Glutamatergic neuron (in vitro differentiated cells): Measurements from ENCODE around the gene EPHB2. TPM values are rescaled to one million over a fixed set of nuclear protein-coding genes. Genes with fewer than 3 reads are reported as not detected.

Experiments used
- DNase-seq: peaks from one replicate; pipeline ENCODE4 v3.0.0; 2022
- H3K27ac Mint-ChIP-seq: one replicate; pipeline ENCODE4 v1.8.0; 2020; ENCODE audit warnings: mild to moderate bottlenecking, mixed read lengths, inconsistent platforms; ENCODE audit not compliant: unreplicated experiment
- H3K27me3 Mint-ChIP-seq: one replicate; pipeline ENCODE4 v1.8.0; 2020; ENCODE audit warnings: mild to moderate bottlenecking, moderate library complexity, mixed read lengths, inconsistent platforms; ENCODE audit not compliant: unreplicated experiment
- H3K36me3 Mint-ChIP-seq: one replicate; pipeline ENCODE4 v1.8.0; 2020; ENCODE audit warnings: mild to moderate bottlenecking, mixed read lengths, inconsistent platforms; ENCODE audit not compliant: unreplicated experiment
- H3K4me1 Mint-ChIP-seq: one replicate; pipeline ENCODE4 v1.8.0; 2020; ENCODE audit warnings: mild to moderate bottlenecking, low read depth, mixed read lengths, inconsistent platforms; ENCODE audit not compliant: unreplicated experiment
- H3K4me3 Mint-ChIP-seq: one replicate; pipeline ENCODE4 v1.8.0; 2020; ENCODE audit warnings: mild to moderate bottlenecking, mixed read lengths, inconsistent platforms; ENCODE audit not compliant: unreplicated experiment
- H3K9me3 Mint-ChIP-seq: one replicate; pipeline ENCODE4 v1.8.0; 2020; ENCODE audit warnings: mild to moderate bottlenecking, moderate library complexity, mixed read lengths, inconsistent platforms; ENCODE audit not compliant: unreplicated experiment
- CTCF ChIP-seq: fragments of 200-600 bp; sonication (generic); IDR thresholded peaks from one replicate; pipeline ENCODE4 v1.5.0; 2021; ENCODE audit not compliant: partially characterized antibody, unreplicated experiment
- total RNA-seq: library from RNA; stranded (reverse); fragmentation: NEBNext Ultra II Directional; extraction: Animal tissue kit (Norgen Biotek cat#: 25700); gene quantifications from one replicate; pipeline ENCODE4 v1.2.1, GENCODE V29; 2021; ENCODE audit not compliant: unreplicated experiment

The EPHB2 gene
- total RNA-seq, 1 donor from 2014 or later: 93.0 TPM

GRCh38 chr1:22850681-22851080 is 140.0 kb downstream of the EPHB2 start:
- no peak overlapping the region for H3K27ac Mint-ChIP-seq
- no peak overlapping the region for H3K4me3 Mint-ChIP-seq
- peaks cover 7% of the 10 kb centered on the region for H3K36me3 Mint-ChIP-seq
- no peak for DNase-seq
- H3K27me3 Mint-ChIP-seq: peaks cover 4% of the 10 kb centered on the region
- H3K4me1 Mint-ChIP-seq: no peaks in the 10 kb centered on the region
- TF ChIP-seq CTCF: no peak
- H3K9me3 Mint-ChIP-seq: peaks cover 6% of the 10 kb centered on the region

GRCh38 chr1:22851517-22851916 is 140.9 kb downstream of the EPHB2 start:
- peaks cover 7% of the 10 kb centered on the region for H3K36me3 Mint-ChIP-seq
- no peak for DNase-seq
- H3K4me1 Mint-ChIP-seq: no peaks in the 10 kb centered on the region
- no peak overlapping the region for H3K27ac Mint-ChIP-seq
- no peak for TF ChIP-seq CTCF
- no peak overlapping the region for H3K4me3 Mint-ChIP-seq
- H3K27me3 Mint-ChIP-seq: peaks cover 4% of the 10 kb centered on the region
- peaks cover 6% of the 10 kb centered on the region for H3K9me3 Mint-ChIP-seq

- Mint-ChIP-seq H3K27me3 (peaks cover 4% of the 10 kb centered on the region), H3K36me3 (peaks cover 7% of the 10 kb centered on the region), H3K4me1 (peaks cover 3% of the 10 kb centered on the region), H3K4me3 (no peak overlapping the region), H3K27ac (no peak overlapping the region), H3K9me3 (peaks cover 6% of the 10 kb centered on the region)
- no peak for TF ChIP-seq CTCF
- DNase-seq: no peak
Measured at GRCh38 chr1:22852144-22852655, 141.6 kb downstream of the EPHB2 start.

- no peak for TF ChIP-seq CTCF
- H3K4me3 Mint-ChIP-seq: no peak overlapping the region
- H3K36me3 Mint-ChIP-seq: no peaks in the 10 kb centered on the region
- no peaks in the 10 kb centered on the region for H3K27me3 Mint-ChIP-seq
- H3K4me1 Mint-ChIP-seq: peaks cover 6% of the 10 kb centered on the region
- peaks cover 2% of the 10 kb centered on the region for H3K9me3 Mint-ChIP-seq
- no peak for DNase-seq
- H3K27ac Mint-ChIP-seq: no peak overlapping the region
Measured at GRCh38 chr1:22853651-22854185, 143.1 kb downstream of the EPHB2 start.

GRCh38 chr1:22854688-22855565 is 144.3 kb downstream of the EPHB2 start:
- no peak for TF ChIP-seq CTCF
- peaks cover 6% of the 10 kb centered on the region for H3K4me1 Mint-ChIP-seq
- no peaks in the 10 kb centered on the region for H3K27me3 Mint-ChIP-seq
- no peaks in the 10 kb centered on the region for H3K36me3 Mint-ChIP-seq
- H3K9me3 Mint-ChIP-seq: peaks cover 2% of the 10 kb centered on the region
- H3K27ac Mint-ChIP-seq: no peak overlapping the region
- no peak overlapping the region for H3K4me3 Mint-ChIP-seq
- DNase-seq: no peak
